ENCODE measurements around the gene AJUBA.
A peak's percentile ranks its signal among the peaks of the same experiment; 100 is the strongest.
"Not testable (repeated sequence)": the region's sequence is repeated elsewhere in the genome, so short reads cannot be mapped to it uniquely, and the experiment has no call there.

AJUBA gene

DNA sequence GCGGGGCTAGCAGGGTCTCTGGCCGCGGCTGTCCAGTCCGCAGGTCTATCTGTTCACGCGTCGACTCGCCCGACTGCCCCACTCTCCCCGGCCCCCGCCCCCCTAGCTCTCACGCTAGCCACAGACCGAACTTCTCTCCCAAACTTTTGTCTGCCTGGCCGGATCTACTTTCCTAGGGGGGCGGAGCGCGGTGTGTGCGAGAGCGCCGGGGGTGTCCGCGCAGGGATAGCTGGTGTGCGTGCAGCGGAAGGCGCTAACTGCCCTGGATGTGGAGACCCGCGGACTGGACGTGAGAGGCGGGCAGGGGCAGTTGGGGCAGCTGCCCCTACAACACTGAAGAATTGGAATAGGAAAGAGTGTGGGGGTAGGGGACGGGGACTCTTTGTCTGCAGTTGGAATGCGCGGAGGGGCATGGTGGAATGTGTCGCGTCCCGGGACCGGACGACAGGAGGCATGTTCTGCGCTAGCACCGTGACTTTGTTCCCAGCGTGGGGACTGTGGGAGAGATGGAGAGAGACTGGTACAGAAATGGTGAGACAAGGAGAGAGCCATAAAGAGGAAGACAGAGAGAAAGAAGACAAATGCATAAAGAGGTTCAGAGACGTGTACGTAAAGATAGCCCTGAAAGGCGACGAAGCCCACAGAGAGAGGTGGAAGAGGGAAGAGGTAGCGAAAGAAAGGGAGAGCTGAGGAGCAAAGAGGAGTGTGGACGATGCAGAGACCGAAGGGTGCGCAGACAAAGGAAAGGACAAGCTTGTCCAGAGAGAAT is at the start of gene AJUBA:
Gene AJUBA, minus strand, starts transcription at position 75 of the 769 bp plus-strand sequence. CDS start 285 bp downstream, outside the sequence.
- peak; percentile 78 for DNase-seq

DNA sequence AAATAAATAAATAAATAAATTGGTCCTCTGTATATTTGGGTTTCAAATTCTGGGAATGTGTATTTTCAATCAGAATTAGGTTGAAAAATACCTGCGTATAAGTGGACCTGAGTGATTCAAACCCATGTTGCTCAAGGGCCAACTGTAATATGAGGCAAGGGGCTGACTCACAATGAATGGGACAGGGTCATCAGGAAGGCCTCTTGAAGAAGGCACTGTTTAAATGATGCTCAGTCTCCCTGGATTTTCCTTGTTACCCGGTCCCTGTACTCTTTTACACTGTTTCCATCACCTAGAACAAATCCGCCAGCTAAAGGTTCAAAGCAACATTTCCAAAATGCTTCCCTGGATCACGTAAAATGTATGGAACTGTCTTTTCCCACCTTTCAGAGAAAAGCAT is 48.6 kb upstream of the AJUBA start:
- no peak for DNase-seq

DNA sequence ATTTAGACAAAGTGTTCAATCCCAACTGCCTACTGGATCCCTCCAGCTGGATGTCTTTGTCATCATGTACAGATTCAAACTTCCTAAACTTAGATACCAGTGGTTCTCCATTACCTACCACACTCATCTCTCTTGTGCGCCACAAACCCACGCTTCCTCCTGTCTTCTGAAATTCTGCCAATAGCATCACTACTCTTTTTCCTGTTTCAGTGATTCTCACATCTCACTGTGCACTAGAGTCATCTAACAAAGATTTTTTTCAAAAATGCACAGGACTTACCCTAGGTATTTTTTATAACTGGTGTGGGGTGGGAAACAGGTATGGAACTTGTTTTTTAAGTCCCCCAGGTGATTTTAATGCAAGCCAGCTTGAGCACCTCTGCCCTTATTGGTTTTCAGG is 46.4 kb upstream of the AJUBA start:
- DNase-seq: no peak

DNA sequence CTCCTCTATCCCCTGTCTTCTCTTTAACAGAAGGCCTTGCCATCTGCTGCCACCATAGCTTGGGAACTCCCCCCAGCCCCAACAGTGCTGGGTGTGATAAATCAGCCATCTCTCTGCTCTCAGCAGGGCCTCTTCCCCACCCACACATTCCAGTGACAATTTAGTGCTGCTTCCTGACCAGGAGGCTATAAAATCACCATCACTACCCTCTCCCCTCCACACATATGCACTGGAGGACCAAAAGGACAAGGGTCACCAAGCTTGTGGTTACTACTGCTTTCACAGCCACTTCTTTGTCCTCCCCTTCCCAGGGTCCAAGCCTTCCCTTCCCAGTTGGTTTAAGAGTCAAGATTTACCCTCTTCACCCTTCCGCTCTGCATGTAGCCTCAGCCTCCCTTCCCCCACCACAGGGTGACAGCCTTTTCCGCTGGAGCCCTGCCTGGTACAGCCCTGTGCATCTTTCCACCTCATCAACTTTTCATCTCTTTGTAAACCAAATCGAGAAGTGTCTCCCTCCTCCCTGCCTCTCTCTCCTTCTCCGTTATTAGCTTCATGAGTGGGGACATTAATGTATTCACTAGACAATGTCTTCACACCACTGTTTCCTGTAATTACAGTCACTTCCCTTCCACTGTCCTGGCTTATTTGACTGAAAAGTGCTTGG is 42.9 kb upstream of the AJUBA start:
- no peak for DNase-seq

DNA sequence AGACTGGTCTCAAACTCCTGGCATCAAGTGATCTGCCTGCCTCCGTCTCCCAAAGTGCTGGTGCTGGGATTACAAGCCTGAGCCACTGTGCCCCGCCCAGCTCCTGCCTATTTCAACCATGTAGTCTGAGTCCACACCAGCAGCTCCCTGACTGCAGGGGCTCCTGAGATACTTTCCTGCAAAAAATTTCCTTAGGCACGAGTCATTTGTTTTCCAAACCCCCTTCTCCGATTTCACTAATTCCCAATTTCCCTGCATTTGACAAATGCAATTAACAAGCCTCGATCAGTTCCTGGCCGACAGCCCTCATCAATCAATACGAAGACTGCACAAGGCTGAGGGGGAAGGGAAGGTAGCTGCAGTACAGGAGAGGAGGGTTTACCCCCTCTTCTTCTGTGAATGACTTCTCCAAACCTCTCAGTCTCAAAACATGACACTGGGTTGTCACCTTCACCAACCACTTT is 42.3 kb upstream of the AJUBA start:
- no peak for DNase-seq

DNA sequence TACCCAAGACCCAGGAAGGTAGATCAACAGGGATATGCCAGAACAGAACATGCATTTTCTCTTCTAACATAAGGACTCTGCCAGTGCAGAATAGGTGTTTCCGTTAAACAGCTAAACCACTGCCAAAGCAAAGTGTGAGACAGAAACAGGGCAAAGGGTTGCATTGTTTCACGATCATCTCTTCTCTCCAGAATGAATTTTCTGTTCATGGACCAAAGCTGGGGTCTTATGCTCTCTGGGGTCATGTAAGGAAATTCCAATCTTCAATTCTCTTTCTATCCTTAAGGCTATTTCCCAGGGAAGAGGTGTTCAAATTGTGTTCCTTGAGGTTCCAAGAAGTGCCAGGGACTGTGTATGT is 41.4 kb upstream of the AJUBA start:
- no peak for DNase-seq

DNA sequence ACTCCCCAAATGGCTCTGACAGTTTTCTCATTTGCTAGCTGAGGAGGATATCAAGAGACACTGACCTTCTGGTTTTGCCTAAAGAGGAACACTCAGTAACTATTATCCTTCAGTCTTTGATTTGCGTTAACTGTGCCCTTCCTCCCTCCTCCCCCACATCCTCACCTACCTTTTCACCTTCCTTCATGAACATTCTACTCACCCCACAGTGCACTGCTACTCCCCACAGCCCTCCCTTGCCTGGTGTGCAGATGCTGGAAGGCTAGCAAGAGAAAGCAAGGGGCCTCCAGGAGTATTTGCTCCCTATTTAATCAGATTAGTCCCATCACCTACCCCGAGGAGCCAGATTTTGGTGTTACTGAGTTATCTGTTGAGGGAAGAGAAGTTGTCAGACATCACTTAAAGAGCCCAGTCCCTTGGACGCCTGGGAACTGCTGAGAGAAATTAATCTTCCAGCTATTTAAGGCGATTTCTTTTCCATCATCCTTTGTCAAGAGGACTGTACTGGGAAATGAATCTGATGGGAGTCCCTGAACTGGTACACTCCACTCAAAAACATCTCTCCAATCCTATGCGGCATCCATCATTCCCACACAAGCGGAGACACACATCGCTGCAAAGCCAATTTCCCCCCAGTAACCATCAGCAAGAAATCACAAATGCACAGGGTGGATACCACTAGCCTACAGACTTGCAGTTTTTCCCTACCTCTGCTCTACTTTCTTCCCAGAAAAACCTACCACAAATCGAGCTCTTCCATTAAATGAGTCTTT is 40.9 kb upstream of the AJUBA start:
- DNase-seq: no peak

DNA sequence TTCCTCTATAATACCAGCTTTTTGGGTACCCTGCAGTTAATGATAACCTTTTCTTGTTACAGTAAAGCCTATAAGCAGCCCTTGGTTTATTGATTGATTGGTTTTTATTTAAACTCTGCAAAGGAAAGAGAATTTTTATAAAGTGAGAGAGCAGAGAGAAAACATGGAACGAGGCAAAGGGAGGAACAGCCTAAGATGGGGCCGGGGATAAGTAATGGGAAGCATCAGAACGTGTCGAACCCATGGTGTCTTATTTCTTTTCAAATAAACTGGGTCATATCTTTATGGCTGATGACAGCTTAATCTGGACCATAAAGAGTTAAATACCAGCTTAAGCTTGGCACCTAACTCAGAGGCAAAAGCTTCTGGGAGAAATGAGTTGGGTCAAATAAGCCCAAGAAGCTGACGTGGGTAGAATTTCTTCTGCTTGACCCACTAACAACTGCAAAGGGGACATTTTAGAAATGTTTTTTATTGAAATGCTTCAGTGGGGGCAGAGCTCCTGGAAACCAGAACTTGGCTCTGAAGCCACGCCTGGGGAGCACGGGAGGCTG is 39.6 kb upstream of the AJUBA start:
- no peak for DNase-seq

DNA sequence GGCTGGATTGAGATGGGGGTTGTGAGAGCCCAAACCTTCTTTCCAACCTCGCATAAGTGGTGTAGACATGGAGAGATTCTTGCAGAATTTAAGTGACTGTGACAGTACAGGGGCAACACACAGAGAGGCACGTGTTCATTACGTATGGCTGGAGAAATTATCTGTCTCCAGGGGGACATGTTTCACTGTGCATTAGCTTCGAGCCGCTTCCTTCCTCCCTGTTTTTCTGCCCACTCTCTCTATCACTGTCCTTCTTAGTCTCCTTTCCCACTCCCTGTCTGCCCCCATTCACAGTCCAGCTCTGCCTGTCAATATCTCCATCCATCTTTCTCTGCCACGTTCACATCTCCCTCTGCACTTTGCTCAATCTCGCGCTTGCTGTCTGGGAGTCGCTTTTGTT is 39.1 kb upstream of the AJUBA start:
- no peak for DNase-seq

DNA sequence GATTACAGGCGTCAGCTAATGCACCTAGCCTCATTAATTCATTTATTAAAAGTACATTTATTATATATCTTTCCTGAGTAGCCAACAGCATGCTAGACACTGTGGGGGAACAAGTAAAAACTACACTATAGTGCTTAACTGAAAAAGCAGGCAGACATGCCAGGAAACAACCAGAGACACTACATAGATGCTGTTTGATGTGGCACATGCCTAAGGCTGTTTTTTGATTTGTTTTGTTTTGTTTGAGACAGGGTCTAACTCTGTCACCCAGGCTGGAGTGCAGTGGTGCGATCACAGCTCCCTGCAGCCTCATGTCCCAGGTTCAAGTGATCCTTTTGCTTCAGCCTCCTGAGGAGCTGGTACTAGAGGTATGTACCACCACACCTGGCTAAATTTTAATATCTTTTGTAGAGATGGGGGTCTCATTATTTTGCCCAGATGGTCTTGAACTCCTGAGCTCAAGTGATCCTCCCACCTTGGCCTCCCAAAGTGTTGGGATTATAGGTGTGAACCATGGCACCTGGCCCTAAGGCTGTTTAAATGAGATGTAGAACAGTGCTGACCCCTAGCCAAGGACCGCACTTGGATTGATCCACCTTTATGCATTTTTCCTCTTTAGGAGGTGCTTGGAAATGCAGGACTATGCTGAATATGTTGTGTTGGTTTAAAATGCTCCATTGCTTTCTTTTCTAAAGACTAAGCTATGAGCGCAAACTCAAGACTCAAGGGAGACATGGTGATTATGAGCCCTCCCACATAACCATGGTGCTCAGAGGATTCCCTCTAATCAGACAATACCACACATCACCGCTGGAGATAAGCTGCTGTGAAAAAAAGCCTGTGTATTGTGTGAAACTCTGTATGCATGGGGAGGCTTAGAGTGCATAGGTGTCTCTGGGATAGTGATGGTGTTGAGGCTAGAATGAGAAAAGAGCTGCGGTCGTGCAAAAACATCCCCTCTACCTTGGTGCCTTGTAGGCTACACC is 38.1 kb upstream of the AJUBA start:
- DNase-seq: no peak

DNA sequence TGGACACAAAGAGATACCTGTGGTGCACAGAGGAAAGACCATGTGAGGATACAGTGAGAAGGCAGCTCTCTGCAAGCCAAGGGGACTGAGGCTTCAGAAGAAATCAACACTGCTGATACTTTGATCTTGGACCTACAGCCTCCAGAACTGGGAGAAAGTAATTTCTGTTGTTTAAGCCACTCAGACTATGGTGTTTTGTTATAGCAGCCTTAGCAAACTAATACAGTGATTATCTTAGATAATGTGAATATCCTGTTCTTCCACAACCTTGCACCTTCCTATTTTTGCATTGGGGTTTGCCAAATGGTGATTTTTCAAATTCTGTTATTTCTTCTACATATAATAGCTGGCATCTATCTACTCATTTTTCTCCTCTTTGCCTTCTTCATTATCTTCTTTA is 35.8 kb upstream of the AJUBA start:
- no peak for DNase-seq

DNA sequence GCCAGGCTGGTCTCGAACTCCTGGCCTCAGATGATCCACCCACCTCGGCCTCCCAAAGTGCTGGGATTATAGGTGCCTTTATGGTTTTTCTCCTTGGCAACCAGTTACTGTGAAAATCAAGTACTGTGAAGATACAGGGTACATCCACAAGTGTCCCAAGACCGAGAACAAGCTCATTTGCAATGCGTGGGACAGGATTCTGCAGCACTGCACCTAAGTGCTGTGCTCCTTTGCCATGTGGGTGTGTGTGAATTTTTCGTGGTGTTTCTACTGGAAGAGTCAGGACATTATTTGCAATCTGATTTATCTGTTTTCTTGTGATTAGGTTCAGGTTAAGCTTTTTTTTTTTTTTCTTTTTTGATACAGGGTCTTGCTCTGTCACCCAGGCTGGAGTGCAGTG is 34.7 kb upstream of the AJUBA start:
- no peak for DNase-seq

DNA sequence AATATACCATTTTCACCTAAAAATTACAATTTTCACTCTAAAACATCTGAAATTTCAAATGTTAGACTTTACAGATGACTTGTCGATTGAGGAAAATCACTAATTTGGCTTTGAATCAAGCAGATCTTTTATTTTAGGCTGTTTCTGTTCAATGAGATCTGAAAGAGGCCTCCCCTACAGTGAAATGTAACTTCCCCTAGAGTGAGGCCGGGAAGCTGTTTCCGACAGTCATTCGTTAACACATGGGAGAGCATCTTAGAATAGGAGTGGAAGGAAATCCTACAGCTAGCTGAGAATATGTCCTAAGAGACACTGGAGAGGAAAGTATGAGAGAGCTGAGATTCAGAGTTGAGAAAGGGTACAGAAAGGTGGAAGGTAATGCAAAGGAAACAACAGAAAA is 33.3 kb upstream of the AJUBA start:
- DNase-seq: no peak

DNA sequence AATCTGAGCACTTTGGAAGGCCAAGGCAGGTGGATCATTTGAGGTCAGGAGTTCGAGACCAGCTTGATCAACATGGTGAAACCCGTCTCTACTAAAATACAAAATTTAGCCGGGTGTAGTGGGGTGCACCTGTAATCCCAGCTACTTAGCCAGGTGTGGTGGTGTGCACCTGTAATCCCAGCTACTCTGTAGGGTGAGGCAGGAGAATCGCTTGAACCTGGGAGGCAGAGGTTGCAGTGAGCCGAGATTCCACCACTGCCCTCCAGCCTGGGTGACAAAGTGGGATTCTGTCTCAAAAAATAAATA is 31.4 kb upstream of the AJUBA start:
- not testable (repeated sequence) for DNase-seq

DNA sequence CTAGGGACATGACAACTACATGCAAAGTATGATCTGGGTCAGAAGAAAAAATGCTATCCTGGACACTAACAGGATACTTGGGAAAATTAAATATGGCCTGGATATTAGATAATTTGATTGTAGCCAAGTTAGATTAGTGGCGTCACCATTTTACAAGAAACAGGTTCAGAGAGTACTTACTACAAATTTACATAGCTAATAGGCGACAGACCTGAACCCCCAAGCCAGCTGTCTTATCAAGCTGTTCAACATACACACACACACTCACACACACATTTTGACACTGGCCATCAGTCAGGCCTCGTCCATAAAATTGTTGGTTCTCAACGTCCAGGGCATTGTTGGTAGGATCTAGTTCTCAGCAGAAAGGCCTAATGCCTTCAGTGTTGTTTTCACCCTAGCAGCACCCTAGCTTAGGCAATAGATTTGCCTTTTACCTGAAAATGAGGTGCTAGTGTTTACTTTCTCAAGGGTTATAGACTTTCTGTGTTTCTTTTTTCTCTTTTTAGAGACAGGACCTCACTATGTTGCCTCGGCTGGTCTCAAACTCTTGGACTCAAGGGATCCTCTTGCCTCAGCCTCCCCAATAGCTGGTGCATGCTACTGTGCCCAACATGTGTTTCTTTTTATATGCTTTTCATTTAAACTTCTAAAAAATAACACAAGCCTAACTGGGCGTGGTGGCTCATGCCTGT is 30.9 kb upstream of the AJUBA start:
- no peak for DNase-seq

DNA sequence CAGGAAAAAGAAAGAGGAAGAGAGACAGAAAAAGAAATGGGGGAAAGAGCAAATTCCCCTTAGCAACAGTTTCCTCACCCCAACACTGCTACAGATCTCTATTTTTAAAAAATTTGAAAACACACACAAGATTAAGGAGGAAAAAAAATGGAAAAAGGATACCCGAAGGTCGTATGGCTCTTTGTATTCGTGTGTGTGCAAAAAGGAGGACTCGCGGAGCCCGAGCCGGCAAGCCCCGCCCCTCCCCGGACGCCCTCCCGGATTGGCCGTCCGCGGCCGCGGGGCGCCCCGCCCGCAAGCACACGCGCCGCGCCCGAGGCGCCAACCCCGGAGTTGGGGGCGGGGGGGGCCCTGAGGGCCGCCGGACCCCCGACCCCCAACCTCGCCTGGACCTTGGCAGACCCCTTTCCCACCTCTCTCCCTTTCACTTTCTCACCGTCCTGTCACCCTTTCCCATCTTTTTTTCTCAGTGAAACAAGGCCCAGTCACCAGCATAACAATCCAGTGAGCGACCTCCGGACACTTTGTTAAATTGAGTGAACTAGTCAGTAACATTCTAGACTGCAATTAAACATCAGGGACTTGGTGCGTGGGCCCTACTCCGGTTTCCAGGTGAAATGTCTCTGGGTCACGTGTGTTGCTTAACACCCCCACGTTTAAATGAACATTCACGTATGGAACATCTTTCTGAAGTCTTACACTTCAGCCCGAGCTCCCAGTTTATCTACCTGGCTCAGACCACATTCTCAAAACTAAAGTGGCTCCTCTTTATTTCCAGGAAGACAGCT is 27.8 kb upstream of the AJUBA start, which contains the start of gene C14orf93:
Gene C14orf93, minus strand, starts transcription at position 205 of the 788 bp plus-strand sequence. CDS start 11,120 bp downstream, outside the sequence.
- peak; percentile 89 for DNase-seq

DNA sequence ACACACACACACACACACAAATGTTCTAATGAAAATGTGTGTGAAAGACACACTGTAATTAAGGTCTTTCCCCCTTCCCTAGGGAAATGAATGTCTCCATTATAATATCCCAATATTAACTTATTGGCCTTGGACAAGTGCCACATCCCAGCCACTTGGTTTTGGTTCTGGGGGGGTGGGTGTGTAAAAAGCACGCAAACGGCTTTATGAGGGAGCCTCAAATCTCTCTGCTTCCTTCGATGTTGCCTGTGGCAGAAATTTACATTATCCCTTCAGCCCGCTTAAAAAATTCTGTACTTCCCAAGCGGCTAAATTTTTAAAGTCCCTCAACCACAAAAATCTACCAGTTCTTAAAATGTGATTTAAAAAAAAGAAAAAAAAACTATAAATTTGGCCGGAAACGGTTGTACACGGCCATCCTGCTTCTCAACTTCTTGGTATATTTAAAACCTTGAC is 27.2 kb upstream of the AJUBA start:
- DNase-seq: peak; percentile 47

DNA sequence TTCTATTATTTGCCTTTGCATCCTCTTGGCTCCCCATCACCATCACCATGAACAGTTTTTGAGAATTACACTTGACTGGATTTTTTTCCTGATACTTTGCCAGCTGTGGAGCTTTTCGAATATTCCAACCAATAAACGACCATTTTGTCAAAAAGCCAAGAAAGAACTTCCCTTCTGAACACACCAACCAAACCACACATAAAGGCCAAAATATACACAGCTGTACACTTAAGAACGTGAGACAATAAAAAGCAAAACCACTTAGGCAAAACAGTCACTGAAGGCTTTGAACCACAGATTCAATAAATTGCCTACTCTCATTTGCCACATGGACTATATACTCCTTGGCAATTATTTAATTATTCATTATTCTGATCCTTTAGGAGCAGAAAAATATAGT is 26.5 kb upstream of the AJUBA start:
- peak; percentile 3 for DNase-seq

DNA sequence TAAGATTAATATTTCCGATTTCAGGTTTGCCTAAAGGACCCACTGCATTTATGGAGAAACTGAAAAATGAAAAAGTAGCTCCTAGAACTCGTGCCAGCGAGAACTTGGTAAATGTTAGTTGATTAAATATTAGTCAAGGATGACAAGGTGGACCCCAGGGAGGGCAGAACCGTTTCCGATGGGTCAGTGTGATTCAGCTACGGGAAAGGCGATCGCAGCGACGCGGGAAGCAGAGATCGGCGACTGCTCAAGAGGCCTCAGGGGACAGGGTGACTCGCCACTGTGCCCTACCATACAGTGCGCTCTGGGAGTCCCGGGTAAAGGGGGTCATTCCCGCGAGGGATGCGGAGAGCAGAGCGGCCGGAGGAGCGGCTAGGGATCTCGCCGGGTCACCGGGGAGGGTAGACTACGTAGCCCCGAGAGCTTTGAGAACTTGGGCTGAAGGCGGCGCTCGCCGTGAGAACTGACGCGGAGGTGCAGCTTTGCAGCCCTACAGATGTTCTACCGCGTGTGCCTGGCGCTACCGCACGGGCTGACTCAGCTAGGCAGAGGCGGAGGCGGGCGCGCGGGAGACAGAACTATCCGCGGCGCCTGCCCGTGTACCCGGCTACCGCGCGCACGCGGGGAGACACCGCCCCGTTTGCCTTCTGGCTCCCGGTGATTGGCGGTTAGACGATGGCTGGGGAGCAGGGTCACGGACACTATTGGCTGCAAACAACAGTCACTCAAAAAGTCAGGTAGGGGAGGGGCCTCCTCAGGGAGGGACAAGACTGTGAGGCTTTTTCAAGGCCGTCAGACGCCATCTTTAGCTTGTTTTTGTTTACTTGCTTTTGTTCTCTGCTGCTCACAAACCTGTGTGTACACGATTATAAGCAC is 24.4 kb upstream of the AJUBA start:
- peak; percentile 99 for DNase-seq

DNA sequence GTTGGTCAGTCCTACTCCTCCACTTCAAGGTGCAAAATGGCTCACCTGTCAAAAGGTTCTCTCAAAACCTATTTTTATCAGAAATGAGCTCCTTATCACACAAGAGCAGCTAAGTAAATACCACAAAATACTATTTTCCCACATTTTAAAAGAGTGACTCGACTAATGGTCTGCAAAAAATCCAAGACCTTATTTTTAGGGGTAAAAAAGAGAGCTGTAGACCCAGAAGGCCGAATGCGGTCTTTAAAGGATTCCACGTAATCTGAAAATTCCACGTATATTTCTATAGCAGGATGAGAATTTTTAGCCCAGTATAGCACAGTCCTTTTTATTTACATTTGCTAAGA is 23.8 kb upstream of the AJUBA start:
- DNase-seq: no peak
